Spleen (tissue), 7 donors: Measurements from ENCODE around the gene NCK2.
A peak's percentile ranks its signal among the peaks of the same experiment; 100 is the strongest.

Source experiments
- POLR2AphosphoS5 ChIP-seq, 3 donors: sonication (generic); formaldehyde crosslinking; IDR thresholded peaks; one replicate each; pipeline ENCODE4 v1.5.1; 2017; ENCODE audit warnings: antibody characterized with exemption in 3 of 3
- TF ChIP-seq, protein P1 (sequence below), 11 experiments: fragments of 200-600 bp in 7 of 11; fragments of 450-650 bp in 4 of 11; sonication (generic) in 4 of 11; IDR thresholded peaks in 8 of 11; conservative IDR thresholded peaks in 3 of 11; 1 replicate in 7 of 11; 2 replicates in 4 of 11; pipeline versions ENCODE4 v1.4.0 to v1.8.0; 2016 to 2021; ENCODE audit warnings: antibody characterized with exemption in 11 of 11, inconsistent platforms in 4 of 11, mild to moderate bottlenecking in 1 of 11
- donor health status: DM: no; HTN: no; CAD: no; lungs with moderate emphysema.
- donor health status: DM: no; HTN: no; CAD: no.
- donor health status: DM: no; HTN: no; CAD: no.

DNA sequence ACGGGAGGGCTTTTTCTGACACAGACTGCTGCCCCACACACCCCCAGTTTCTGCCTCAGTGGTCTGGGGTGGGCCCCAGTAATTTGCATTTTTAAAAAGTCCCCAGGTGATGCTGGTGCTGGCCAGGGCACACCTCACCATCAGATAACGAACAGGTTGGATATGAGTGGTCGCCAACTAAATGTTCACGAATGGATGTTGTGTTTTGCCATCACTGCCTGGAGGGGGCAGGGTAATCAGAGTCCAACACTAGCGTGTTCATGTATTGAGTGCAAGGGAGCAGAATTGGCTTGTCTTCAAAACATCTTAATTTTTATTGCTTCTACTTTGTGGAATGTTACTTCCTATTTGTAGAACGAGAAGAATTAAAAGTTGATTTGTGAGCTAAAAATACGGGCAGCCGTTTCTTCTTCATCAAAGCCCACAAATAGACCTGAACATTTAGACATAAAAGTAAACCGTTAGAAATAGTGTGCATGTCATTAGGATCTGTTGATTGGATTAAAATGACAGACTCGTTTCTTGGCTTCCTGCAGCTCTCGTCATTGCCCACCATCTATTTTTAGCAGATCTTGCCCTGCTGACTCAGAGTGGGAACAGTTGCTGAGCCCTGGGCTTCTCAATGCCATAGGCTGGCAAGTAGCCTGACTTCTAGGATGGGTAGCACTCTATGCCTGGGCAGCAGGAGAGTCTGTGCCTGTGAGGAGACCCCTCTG, 45.2 kb downstream of the NCK2 start:
- TF ChIP-seq POLR2AphosphoS5 (IDR thresholded peaks at IDR 0.05) = no peak
- TF ChIP-seq, protein P1, sequence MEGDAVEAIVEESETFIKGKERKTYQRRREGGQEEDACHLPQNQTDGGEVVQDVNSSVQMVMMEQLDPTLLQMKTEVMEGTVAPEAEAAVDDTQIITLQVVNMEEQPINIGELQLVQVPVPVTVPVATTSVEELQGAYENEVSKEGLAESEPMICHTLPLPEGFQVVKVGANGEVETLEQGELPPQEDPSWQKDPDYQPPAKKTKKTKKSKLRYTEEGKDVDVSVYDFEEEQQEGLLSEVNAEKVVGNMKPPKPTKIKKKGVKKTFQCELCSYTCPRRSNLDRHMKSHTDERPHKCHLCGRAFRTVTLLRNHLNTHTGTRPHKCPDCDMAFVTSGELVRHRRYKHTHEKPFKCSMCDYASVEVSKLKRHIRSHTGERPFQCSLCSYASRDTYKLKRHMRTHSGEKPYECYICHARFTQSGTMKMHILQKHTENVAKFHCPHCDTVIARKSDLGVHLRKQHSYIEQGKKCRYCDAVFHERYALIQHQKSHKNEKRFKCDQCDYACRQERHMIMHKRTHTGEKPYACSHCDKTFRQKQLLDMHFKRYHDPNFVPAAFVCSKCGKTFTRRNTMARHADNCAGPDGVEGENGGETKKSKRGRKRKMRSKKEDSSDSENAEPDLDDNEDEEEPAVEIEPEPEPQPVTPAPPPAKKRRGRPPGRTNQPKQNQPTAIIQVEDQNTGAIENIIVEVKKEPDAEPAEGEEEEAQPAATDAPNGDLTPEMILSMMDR (IDR thresholded peaks at IDR 0.05 in 8 of 11, conservative IDR thresholded peaks at IDR 0.05 in 3 of 11) = peak in 3 of 11 experiments; percentile 22 to 36 (median 30)
